HepG2 (cell line): ENCODE results near the gene ASGR1. TPM values are rescaled to one million over a fixed set of nuclear protein-coding genes. Genes with fewer than 3 reads are reported as not detected.
A peak's percentile ranks its signal among the peaks of the same experiment; 100 is the strongest.

Experiments used
- ATAC-seq: fragments of 200-7000 bp; cut with Tn5 transposase; 3 replicates; pipeline ENCODE4 v1.9.1; 2020; ENCODE audit warnings: mild to moderate bottlenecking, moderate library complexity
- BruUV-seq: library from RNA; stranded (reverse); fragments of 400-500 nt; replicated peaks from 2 replicates; lab custom pipeline; 2021; lab: Mats Ljungman, UMichigan
- CTCF ChIA-PET: fragments of 300-600 bp; formaldehyde crosslinking; extraction: SDS; loops from one replicate; lab custom pipeline; 2021; ENCODE audit warnings: low total read pairs, inconsistent platforms, low intra/inter-chr PET ratio; lab: Yijun Ruan, JAX
- POLR2A ChIA-PET: fragments of 350-600 bp; sonication (Branson Sonifier 250); formaldehyde crosslinking; loops from one replicate; lab custom pipeline; 2020; ENCODE audit warnings: antibody characterized with exemption, inconsistent platforms; lab: Yijun Ruan, JAX
- DNase-seq: peaks from one replicate; pipeline ENCODE4 v3.0.0-alpha.2; 2015; ENCODE audit warnings: low spot score
- FAIRE-seq: peaks from 3 replicates; lab custom pipeline; 2011; peaks lifted over from hg19 to GRCh38; lab: Jason Lieb, UNC
- H2AFZ ChIP-seq: one replicate; pipeline ENCODE4 v1.6.1; 2011; ENCODE audit warnings: low read length, inconsistent platforms
- H3K27ac ChIP-seq: fragments of 300-600 bp; 3 replicates; pipeline ENCODE4 v1.8.0; 2011; ENCODE audit warnings: mixed run types, mild to moderate bottlenecking, mixed read lengths, low read length, inconsistent platforms; ENCODE audit not compliant: insufficient read depth; ENCODE audit errors: extremely low read length
- H3K27me3 ChIP-seq, 2 experiments: fragments of 200-600 bp in 1 of 2; 2 replicates in 1 of 2; 3 replicates in 1 of 2; pipeline versions ENCODE4 v1.6.0 to v1.8.0; 2011; ENCODE audit warnings: low read length in 2 of 2, mild to moderate bottlenecking in 2 of 2, moderate library complexity in 2 of 2, inconsistent platforms in 1 of 2; ENCODE audit not compliant: insufficient read depth in 2 of 2, control insufficient read depth in 1 of 2
- H3K36me3 ChIP-seq, 2 experiments: fragments of 200-600 bp in 1 of 2; replicated peaks in 1 of 2; 2 replicates in 1 of 2; 3 replicates in 1 of 2; pipeline versions ENCODE4 v1.5.1 to v1.8.0; 2011; ENCODE audit warnings: low read length in 2 of 2, inconsistent platforms in 1 of 2; ENCODE audit not compliant: insufficient read depth in 2 of 2, control insufficient read depth in 1 of 2
- H3K4me1 ChIP-seq: 2 replicates; pipeline ENCODE4 v1.5.1; 2012; ENCODE audit warnings: low read length, inconsistent platforms; ENCODE audit not compliant: insufficient read depth
- H3K4me2 ChIP-seq: 2 replicates; pipeline ENCODE4 v1.6.0; 2011; ENCODE audit warnings: low read depth, low read length, inconsistent platforms
- H3K4me3 ChIP-seq, 3 experiments: fragments of 200-600 bp in 1 of 3; sonication (generic), shearing (Covaris generic) in 1 of 3; replicated peaks in 1 of 3; 2 replicates each; pipeline ENCODE4 v1.5.1; 2011 to 2016; ENCODE audit warnings: low read length in 3 of 3, inconsistent platforms in 2 of 3, low read depth in 2 of 3, mild to moderate bottlenecking in 2 of 3, control low read depth in 1 of 3, mixed read lengths in 1 of 3; ENCODE audit not compliant: insufficient read depth in 1 of 3
- H3K79me2 ChIP-seq: one replicate; pipeline ENCODE4 v1.6.1; 2011; ENCODE audit warnings: low read length, inconsistent platforms; ENCODE audit not compliant: insufficient read depth
- H3K9ac ChIP-seq: 2 replicates; pipeline ENCODE4 v1.6.0; 2011; ENCODE audit warnings: mild to moderate bottlenecking, low read depth, low read length, inconsistent platforms; ENCODE audit not compliant: insufficient read depth
- H3K9me3 ChIP-seq: 2 replicates; pipeline ENCODE4 v1.5.1; 2012; ENCODE audit warnings: mild to moderate bottlenecking, low read length
- H4K20me1 ChIP-seq: 2 replicates; pipeline ENCODE4 v1.6.0; 2011; ENCODE audit warnings: inconsistent platforms, mild to moderate bottlenecking, low read length, moderate library complexity; ENCODE audit not compliant: insufficient read depth
- AGO2 ChIP-seq: fragments of 200-400 bp; formaldehyde crosslinking; optimal IDR thresholded peaks from 2 replicates; pipeline ENCODE3; 2017; ENCODE audit warnings: mild to moderate bottlenecking, low read depth, low read length, moderate library complexity
- ARNTL ChIP-seq: sonication (generic); formaldehyde crosslinking; IDR thresholded peaks from 2 replicates; pipeline ENCODE4 v1.4.0; 2020; ENCODE audit warnings: mild to moderate bottlenecking, missing genetic modification reagents
- ATF7-NPFF ChIP-seq: sonication (generic); formaldehyde crosslinking; IDR thresholded peaks from 2 replicates; pipeline ENCODE4 v1.8.1; 2023; ENCODE audit warnings: mild to moderate bottlenecking, low read depth, missing genetic modification reagents, moderate library complexity
- FOXO1 ChIP-seq: sonication (generic); formaldehyde crosslinking; IDR thresholded peaks from 2 replicates; pipeline ENCODE4 v1.4.0; 2020; ENCODE audit warnings: missing genetic modification reagents
- NR2F1 ChIP-seq, 2 experiments: fragments of 450-650 bp in 1 of 2; formaldehyde crosslinking in 1 of 2; IDR thresholded peaks; 2 replicates each; pipeline versions ENCODE4 v1.5.0 to v1.6.1; 2016 to 2020; ENCODE audit warnings: mild to moderate bottlenecking in 1 of 2, missing compliant biosample characterization in 1 of 2, missing genetic modification reagents in 1 of 2, moderate library complexity in 1 of 2
- XBP1 ChIP-seq: sonication (generic); formaldehyde crosslinking; IDR thresholded peaks from 2 replicates; pipeline ENCODE4 v1.5.0; 2020; ENCODE audit warnings: missing genetic modification reagents
- ZFP90 ChIP-seq: sonication (generic); formaldehyde crosslinking; IDR thresholded peaks from 2 replicates; pipeline ENCODE4 v1.8.0; 2022; ENCODE audit warnings: missing genetic modification reagents, mild to moderate bottlenecking, inconsistent platforms, borderline replicate concordance
- ZNF558 ChIP-seq: sonication (generic); formaldehyde crosslinking; IDR thresholded peaks from 2 replicates; pipeline ENCODE4 v1.9.0; 2022; ENCODE audit warnings: mild to moderate bottlenecking, missing genetic modification reagents, borderline replicate concordance
- ZNF670 ChIP-seq: sonication (generic); formaldehyde crosslinking; IDR thresholded peaks from 2 replicates; pipeline ENCODE4 v1.8.0; 2022; ENCODE audit warnings: mild to moderate bottlenecking, missing genetic modification reagents, borderline replicate concordance
- WGBS: methylation state at CpG from one replicate; pipeline ENCODE4 v1.1.6; 2017; ENCODE audit warnings: low lambda C conversion rate; 5-methylcytosine and 5-hydroxymethylcytosine counted together
- in situ Hi-C: cut with HindIII; loops from 2 replicates; pipeline ENCODE4 v1.10.0; 2017; ENCODE audit warnings: low pct_unique_long_range_greater_than_20kb; ENCODE audit not compliant: extremely low pct_ligation_motif_present
- intact Hi-C: fragments of 100-400 bp; cut with micrococcal nuclease; formaldehyde crosslinking; loops from one replicate; pipeline ENCODE4 v1.10.0; 2022; ENCODE audit not compliant: unreplicated experiment
- polyA plus RNA-seq, 8 experiments: library from polyadenylated mRNA; depleted of rRNA in 3 of 8; stranded (reverse) in 7 of 8; unstranded in 1 of 8; fragments of >200 nt; fragmentation: Illumina TruSeq in 4 of 8; extraction: Trizol in 4 of 8; gene quantifications; 2 replicates each; pipeline versions ENCODE4 v1.2.1 to v1.2.3, GENCODE V29; 2011 to 2016; ENCODE audit warnings: low read depth in 4 of 8, missing spikeins in 1 of 8, mixed read lengths in 1 of 8; ENCODE audit not compliant: insufficient read depth in 1 of 8
- total RNA-seq, 5 experiments: library from RNA; depleted of rRNA; stranded (reverse); fragments of >200 nt; fragmentation: Illumina TruSeq; extraction: Trizol; gene quantifications; 2 replicates each; pipeline ENCODE4 v1.2.3, GENCODE V29; 2016; ENCODE audit warnings: low read depth in 1 of 5
- TF ChIP-seq, protein P1 (sequence below): sonication (generic); formaldehyde crosslinking; IDR thresholded peaks from 2 replicates; pipeline ENCODE4 v1.4.0; 2020; ENCODE audit warnings: low read depth, mild to moderate bottlenecking, missing genetic modification reagents
- TF ChIP-seq, protein P2 (sequence below): sonication (generic); formaldehyde crosslinking; IDR thresholded peaks from 2 replicates; pipeline ENCODE4 v1.5.0; 2020; ENCODE audit warnings: missing genetic modification reagents, mild to moderate bottlenecking, borderline replicate concordance
- TF ChIP-seq, protein P3 (sequence below), 2 experiments: IDR thresholded peaks; 2 replicates each; pipeline ENCODE4 v1.6.1; 2011 to 2012; ENCODE audit warnings: low read length in 2 of 2, borderline replicate concordance in 1 of 2, low read depth in 1 of 2, mild to moderate bottlenecking in 1 of 2, moderate library complexity in 1 of 2
- TF ChIP-seq, protein P4 (sequence below): sonication (generic); formaldehyde crosslinking; IDR thresholded peaks from 2 replicates; pipeline ENCODE4 v1.5.0; 2020; ENCODE audit warnings: mild to moderate bottlenecking, missing genetic modification reagents

ASGR1 gene
- total and polyA plus RNA-seq, 2 of the 13 experiments (the other 11 are each of a cell fraction or from before 2014, with no cell fraction given), result 353 to 796 TPM

DNA sequence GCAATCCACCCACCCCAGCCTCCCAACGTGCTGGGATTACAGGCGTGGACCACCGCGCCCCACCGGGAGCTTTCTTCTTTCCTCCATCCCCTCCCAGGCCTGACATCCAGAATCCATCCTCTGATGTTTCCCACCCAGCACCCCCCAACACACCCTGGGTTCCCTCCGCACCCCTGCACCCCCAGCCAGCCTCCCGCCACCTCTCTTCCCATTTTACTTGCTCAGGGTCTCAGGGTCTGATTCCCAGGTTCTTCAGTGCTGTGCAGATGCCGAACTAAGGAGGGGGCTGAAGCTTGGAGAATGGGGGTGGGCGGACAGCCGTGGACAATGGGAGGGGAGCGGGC is 225 bp downstream of the ASGR1 start:
- ATAC-seq, result no peak
- H3K9me3 ChIP-seq, result no peaks in the 10 kb centered on the region
- in situ Hi-C loops (loop anchor here (5.0 kb wide), 1 partner anchor 38 kb away; the partner anchor contains the start of genes ACADVL and DLG4), intact Hi-C loops (loop anchor here (2.0 to 10.0 kb wide), 4 partner anchors 33 to 132 kb away; partner anchors contain the start of genes DVL2 and PHF23)
- WGBS, result 1% methylated on average over 11 of the region's 11 CpGs
- H3K9ac ChIP-seq, result peak overlapping the region; percentile 96
- peaks cover 31% of the 10 kb centered on the region for H4K20me1 ChIP-seq
- DNase-seq, result no peak
- ChIA-PET POLR2A (interaction anchor here (0.6 to 4.4 kb wide), 25 partner anchors 10 to 466 kb away, joined by 3 to 76 read pairs (median 7); partner anchors contain the start of genes ACADVL, ASGR2, DLG4 and DVL2), CTCF (no interaction called here)
- FAIRE-seq, result no peak
- H3K4me2 ChIP-seq, result peak overlapping the region; percentile 92
- H3K36me3 ChIP-seq, result peaks cover 14 to 27% of the 10 kb centered on the region in 2 experiments
- H3K79me2 ChIP-seq, result peaks cover 47% of the 10 kb centered on the region
- BruUV-seq, result no TSS peak
- peak overlapping the region; percentile 98 for H3K27ac ChIP-seq
- H3K4me1 ChIP-seq, result peaks cover 53% of the 10 kb centered on the region
- no peak overlapping the region for H2AFZ ChIP-seq
- peak overlapping the region; percentile 73 to 93 (median 84) for H3K4me3 ChIP-seq
- H3K27me3 ChIP-seq, result no peaks in the 10 kb centered on the region; a peak in 1 of 5 replicates
- TF ChIP-seq FOXO1 (CRISPR knock-in tag), result no peak
- no peak for TF ChIP-seq NR2F1 (CRISPR knock-in tag; IDR thresholded peaks at IDR 0.05)
- TF ChIP-seq, protein P1, sequence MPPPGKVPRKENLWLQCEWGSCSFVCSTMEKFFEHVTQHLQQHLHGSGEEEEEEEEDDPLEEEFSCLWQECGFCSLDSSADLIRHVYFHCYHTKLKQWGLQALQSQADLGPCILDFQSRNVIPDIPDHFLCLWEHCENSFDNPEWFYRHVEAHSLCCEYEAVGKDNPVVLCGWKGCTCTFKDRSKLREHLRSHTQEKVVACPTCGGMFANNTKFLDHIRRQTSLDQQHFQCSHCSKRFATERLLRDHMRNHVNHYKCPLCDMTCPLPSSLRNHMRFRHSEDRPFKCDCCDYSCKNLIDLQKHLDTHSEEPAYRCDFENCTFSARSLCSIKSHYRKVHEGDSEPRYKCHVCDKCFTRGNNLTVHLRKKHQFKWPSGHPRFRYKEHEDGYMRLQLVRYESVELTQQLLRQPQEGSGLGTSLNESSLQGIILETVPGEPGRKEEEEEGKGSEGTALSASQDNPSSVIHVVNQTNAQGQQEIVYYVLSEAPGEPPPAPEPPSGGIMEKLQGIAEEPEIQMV, result 0 out of 2 replicates have a peak, but pooled peaks have one; percentile 29
- peak; percentile 4; the same call in 1 of the 2 replicates for TF ChIP-seq ARNTL (CRISPR knock-in tag)
- TF ChIP-seq, protein P2, sequence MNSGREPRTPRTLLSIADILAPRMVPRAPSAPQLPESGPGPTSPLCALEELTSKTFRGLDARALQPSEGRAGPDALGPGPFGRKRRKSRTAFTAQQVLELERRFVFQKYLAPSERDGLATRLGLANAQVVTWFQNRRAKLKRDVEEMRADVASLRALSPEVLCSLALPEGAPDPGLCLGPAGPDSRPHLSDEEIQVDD (CRISPR knock-in tag), result peak; percentile 35; the same call in 1 of the 2 replicates
- peak; percentile 22 for TF ChIP-seq AGO2
- 0 out of 2 replicates have a peak, but pooled peaks have one; percentile 25 for TF ChIP-seq XBP1 (CRISPR knock-in tag)
- TF ChIP-seq, protein P3, sequence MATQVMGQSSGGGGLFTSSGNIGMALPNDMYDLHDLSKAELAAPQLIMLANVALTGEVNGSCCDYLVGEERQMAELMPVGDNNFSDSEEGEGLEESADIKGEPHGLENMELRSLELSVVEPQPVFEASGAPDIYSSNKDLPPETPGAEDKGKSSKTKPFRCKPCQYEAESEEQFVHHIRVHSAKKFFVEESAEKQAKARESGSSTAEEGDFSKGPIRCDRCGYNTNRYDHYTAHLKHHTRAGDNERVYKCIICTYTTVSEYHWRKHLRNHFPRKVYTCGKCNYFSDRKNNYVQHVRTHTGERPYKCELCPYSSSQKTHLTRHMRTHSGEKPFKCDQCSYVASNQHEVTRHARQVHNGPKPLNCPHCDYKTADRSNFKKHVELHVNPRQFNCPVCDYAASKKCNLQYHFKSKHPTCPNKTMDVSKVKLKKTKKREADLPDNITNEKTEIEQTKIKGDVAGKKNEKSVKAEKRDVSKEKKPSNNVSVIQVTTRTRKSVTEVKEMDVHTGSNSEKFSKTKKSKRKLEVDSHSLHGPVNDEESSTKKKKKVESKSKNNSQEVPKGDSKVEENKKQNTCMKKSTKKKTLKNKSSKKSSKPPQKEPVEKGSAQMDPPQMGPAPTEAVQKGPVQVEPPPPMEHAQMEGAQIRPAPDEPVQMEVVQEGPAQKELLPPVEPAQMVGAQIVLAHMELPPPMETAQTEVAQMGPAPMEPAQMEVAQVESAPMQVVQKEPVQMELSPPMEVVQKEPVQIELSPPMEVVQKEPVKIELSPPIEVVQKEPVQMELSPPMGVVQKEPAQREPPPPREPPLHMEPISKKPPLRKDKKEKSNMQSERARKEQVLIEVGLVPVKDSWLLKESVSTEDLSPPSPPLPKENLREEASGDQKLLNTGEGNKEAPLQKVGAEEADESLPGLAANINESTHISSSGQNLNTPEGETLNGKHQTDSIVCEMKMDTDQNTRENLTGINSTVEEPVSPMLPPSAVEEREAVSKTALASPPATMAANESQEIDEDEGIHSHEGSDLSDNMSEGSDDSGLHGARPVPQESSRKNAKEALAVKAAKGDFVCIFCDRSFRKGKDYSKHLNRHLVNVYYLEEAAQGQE (IDR thresholded peaks at IDR 0.05; ENCODE audit: borderline replicate concordance in 1 of 2, low read depth in 1 of 2, low read length in 2 of 2), result no peak
- no peak for TF ChIP-seq ZNF670 (CRISPR knock-in tag)
- no peak; the same call in 1 of the 2 replicates for TF ChIP-seq ZFP90 (CRISPR knock-in tag)
- TF ChIP-seq, protein P4, sequence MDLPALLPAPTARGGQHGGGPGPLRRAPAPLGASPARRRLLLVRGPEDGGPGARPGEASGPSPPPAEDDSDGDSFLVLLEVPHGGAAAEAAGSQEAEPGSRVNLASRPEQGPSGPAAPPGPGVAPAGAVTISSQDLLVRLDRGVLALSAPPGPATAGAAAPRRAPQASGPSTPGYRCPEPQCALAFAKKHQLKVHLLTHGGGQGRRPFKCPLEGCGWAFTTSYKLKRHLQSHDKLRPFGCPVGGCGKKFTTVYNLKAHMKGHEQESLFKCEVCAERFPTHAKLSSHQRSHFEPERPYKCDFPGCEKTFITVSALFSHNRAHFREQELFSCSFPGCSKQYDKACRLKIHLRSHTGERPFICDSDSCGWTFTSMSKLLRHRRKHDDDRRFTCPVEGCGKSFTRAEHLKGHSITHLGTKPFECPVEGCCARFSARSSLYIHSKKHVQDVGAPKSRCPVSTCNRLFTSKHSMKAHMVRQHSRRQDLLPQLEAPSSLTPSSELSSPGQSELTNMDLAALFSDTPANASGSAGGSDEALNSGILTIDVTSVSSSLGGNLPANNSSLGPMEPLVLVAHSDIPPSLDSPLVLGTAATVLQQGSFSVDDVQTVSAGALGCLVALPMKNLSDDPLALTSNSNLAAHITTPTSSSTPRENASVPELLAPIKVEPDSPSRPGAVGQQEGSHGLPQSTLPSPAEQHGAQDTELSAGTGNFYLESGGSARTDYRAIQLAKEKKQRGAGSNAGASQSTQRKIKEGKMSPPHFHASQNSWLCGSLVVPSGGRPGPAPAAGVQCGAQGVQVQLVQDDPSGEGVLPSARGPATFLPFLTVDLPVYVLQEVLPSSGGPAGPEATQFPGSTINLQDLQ (CRISPR knock-in tag), result no peak
- TF ChIP-seq ZNF558 (CRISPR knock-in tag), result peak; percentile 65; the same call in 1 of the 2 replicates
- TF ChIP-seq ATF7-NPFF (CRISPR knock-in tag), result 0 out of 2 replicates have a peak, but pooled peaks have one; percentile 3
